Measurements from ENCODE around the gene DPPA5.

DNA sequence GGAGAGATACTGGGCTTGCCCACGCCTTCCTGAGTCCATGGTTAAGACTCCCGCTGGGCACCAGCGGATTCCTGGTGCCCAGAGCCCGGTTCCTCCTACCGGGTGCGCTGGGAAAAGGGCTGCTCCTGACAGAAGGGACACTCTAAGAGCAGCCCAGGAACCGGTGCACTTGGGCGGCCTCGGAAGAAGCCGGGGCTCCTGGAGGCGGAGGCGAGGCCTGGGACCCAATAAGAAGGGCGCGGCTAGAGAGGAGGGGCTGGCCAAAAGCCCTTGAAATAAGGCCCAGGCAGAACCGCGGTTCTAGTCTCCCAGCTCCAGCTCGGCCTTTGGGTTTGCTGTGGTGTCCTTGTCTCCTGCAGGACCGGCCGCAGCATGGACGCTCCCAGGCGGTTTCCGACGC lies 8.3 kb upstream of the DPPA5 start, which contains the start of gene KHDC3L:
- TF ChIP-seq, protein P1, sequence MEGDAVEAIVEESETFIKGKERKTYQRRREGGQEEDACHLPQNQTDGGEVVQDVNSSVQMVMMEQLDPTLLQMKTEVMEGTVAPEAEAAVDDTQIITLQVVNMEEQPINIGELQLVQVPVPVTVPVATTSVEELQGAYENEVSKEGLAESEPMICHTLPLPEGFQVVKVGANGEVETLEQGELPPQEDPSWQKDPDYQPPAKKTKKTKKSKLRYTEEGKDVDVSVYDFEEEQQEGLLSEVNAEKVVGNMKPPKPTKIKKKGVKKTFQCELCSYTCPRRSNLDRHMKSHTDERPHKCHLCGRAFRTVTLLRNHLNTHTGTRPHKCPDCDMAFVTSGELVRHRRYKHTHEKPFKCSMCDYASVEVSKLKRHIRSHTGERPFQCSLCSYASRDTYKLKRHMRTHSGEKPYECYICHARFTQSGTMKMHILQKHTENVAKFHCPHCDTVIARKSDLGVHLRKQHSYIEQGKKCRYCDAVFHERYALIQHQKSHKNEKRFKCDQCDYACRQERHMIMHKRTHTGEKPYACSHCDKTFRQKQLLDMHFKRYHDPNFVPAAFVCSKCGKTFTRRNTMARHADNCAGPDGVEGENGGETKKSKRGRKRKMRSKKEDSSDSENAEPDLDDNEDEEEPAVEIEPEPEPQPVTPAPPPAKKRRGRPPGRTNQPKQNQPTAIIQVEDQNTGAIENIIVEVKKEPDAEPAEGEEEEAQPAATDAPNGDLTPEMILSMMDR (IDR thresholded peaks at IDR 0.05): no peak
- no peak for TF ChIP-seq ZFX (IDR thresholded peaks at IDR 0.05; ENCODE audit: borderline replicate concordance)
